Mucosa of descending colon (tissue), 3 donors: Measurements from ENCODE around the gene SENP7. TPM values are rescaled to one million over a fixed set of nuclear protein-coding genes. Genes with fewer than 3 reads are reported as not detected.
"Not testable (repeated sequence)": the region's sequence is repeated elsewhere in the genome, so short reads cannot be mapped to it uniquely, and the experiment has no call there.

Experiments used
- ATAC-seq: fragments of 200-7000 bp; cut with Tn5 transposase; one replicate; pipeline ENCODE4 v1.9.1; 2020; ENCODE audit warnings: mild to moderate bottlenecking, moderate library complexity
- DNase-seq, 3 donors: peaks; one replicate each; pipeline ENCODE4 v3.0.0-alpha.2; 2020
- H3K36me3 ChIP-seq: fragments of 200-600 bp; one replicate; pipeline ENCODE4 v1.8.0; 2021; ENCODE audit warnings: low read depth, mild to moderate bottlenecking
- H3K4me1 ChIP-seq: fragments of 200-600 bp; one replicate; pipeline ENCODE4 v1.8.0; 2021; ENCODE audit warnings: low read depth, mild to moderate bottlenecking
- H3K4me3 ChIP-seq: fragments of 200-600 bp; one replicate; pipeline ENCODE4 v1.8.0; 2021; ENCODE audit warnings: mild to moderate bottlenecking
- H3K9me3 ChIP-seq: fragments of 200-600 bp; one replicate; pipeline ENCODE4 v1.8.0; 2021; ENCODE audit warnings: mild to moderate bottlenecking
- CTCF ChIP-seq: fragments of 200-600 bp; IDR thresholded peaks from one replicate; pipeline ENCODE4 v1.8.0; 2022; ENCODE audit warnings: antibody characterized with exemption, mild to moderate bottlenecking
- intact Hi-C, 2 donors: fragments of 100-400 bp; cut with DNase I in 1 of 2; cut with micrococcal nuclease in 1 of 2; formaldehyde crosslinking; loops; one replicate each; pipeline versions ENCODE4 v1.11.0 to v1.11.1; 2022; cut with DNase I, micrococcal nuclease
- total RNA-seq, 3 donors: library from RNA; stranded (reverse); fragmentation: NEBNext Ultra II Directional in 2 of 3; extraction: Animal tissue kit (Norgen Biotek cat#: 25700) in 2 of 3; gene quantifications; one replicate each; pipeline versions ENCODE4 v1.2.1 to v1.2.4, GENCODE V29; 2021 to 2023
- donor health status: DM: no; HTN: no; CAD: no; lungs with moderate emphysema.
- donor health status: DM: no; HTN: no; CAD: no.
- donor health status: DM: no; HTN: yes; CAD: no.

SENP7 gene
- total RNA-seq, 3 donors from 2014 or later, result 9.1 to 17.7 (median 12.4) TPM

GRCh38 chr3:101453961-101454360 is 59.1 kb downstream of the SENP7 start:
- intact Hi-C loops, result no loop called here
- no peaks in the 10 kb centered on the region for H3K4me1 ChIP-seq
- no peak for TF ChIP-seq CTCF
- no peaks in the 10 kb centered on the region for H3K9me3 ChIP-seq
- H3K4me3 ChIP-seq, result no peak overlapping the region
- no peak for DNase-seq
- no peak for ATAC-seq
- no peaks in the 10 kb centered on the region for H3K36me3 ChIP-seq

- H3K4me3 ChIP-seq, H3K36me3 ChIP-seq, ATAC-seq, DNase-seq, H3K4me1 ChIP-seq, intact Hi-C loops, H3K9me3 ChIP-seq: not testable (repeated sequence)
These were observed 74.4 kb downstream of the SENP7 start for GRCh38 chr3:101438641-101439040.

GRCh38 chr3:101433652-101434051 is 79.4 kb downstream of the SENP7 start:
- DNase-seq (no peak), ATAC-seq (no peak)
- TF ChIP-seq CTCF, result no peak
- Histone ChIP-seq H3K4me1 (no peaks in the 10 kb centered on the region), H3K9me3 (peaks cover 7% of the 10 kb centered on the region), H3K4me3 (no peak overlapping the region), H3K36me3 (no peaks in the 10 kb centered on the region)
- intact Hi-C loops, result no loop called here

- Histone ChIP-seq H3K4me1 (no peaks in the 10 kb centered on the region), H3K36me3 (no peaks in the 10 kb centered on the region), H3K4me3 (no peak overlapping the region), H3K9me3 (no peaks in the 10 kb centered on the region)
- intact Hi-C loops, result no loop called here
- no peak for TF ChIP-seq CTCF
- ATAC-seq, result no peak
- DNase-seq, result no peak
These were observed 88.8 kb downstream of the SENP7 start for GRCh38 chr3:101423984-101424888.

- ATAC-seq, result no peak
- no peak for DNase-seq
- Histone ChIP-seq H3K4me1 (no peaks in the 10 kb centered on the region), H3K36me3 (no peaks in the 10 kb centered on the region), H3K9me3 (no peaks in the 10 kb centered on the region), H3K4me3 (no peak overlapping the region)
- TF ChIP-seq CTCF, result no peak
- intact Hi-C loops, result no loop called here
These were observed 94.2 kb downstream of the SENP7 start for GRCh38 chr3:101418851-101419250.

- no peak for TF ChIP-seq CTCF
- peaks cover 3% of the 10 kb centered on the region for H3K9me3 ChIP-seq
- intact Hi-C loops, result no loop called here
- no peak for ATAC-seq
- H3K4me3 ChIP-seq, result no peak overlapping the region
- H3K4me1 ChIP-seq, result no peaks in the 10 kb centered on the region
- no peak for DNase-seq
- H3K36me3 ChIP-seq, result no peaks in the 10 kb centered on the region
These were observed 98.9 kb downstream of the SENP7 start for GRCh38 chr3:101414121-101414520.
